Measurements from ENCODE around the gene IER5L.

Gene IER5L

GRCh38 chr9:129163753-129164152 lies 14.3 kb downstream of the IER5L start:
- TF ChIP-seq POLR2AphosphoS5 (IDR thresholded peaks at IDR 0.05; ENCODE audit: low read depth, low read length) = no peak
- no peak for TF ChIP-seq REST (IDR thresholded peaks at IDR 0.05; ENCODE audit: insufficient read depth in 1 of 2, low read depth in 2 of 2, low read length in 2 of 2)
- no peak for TF ChIP-seq TAF1 (IDR thresholded peaks at IDR 0.05; ENCODE audit: borderline replicate concordance, insufficient read depth, low read length)
- TF ChIP-seq SIN3A (IDR thresholded peaks at IDR 0.05; ENCODE audit: borderline replicate concordance, insufficient read depth, low read length) = no peak
- TF ChIP-seq FOXP2 (optimal IDR thresholded peaks at IDR 0.05; ENCODE audit: borderline replicate concordance, extremely low read depth, extremely low read length, insufficient read depth) = no peak

DNA sequence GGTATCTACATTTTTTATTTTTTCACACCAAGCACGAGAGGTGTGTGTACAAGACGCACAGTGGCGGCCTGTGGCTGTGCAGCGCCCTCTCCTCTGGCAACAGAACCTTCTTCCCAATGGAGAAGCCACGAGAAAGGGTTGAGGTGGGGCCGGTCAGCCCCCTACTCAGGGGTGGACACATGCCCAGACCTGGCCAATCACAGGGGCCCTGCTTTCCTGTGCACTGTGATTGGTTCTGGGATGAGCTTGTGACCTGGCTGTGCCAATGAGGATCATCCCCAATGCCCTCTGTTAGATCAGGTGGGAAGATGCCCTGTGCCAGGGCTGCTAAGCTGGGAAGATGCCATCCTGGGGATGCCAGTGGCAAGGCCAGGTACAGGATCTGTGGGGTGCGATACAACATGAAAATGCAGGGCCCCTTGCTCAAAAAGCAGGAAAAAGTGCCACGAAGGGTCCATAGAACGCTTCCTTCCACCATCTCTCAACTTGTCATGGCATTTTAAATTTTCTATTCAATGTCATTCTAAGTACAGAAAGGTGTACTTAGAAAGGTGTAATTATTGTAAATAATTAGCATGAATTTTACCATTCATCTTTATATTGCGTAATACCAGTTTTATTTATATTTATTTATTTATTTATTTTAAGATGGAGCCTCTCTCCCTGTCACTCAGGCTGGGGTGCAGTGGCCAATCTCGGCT lies 15.4 kb downstream of the IER5L start:
- TF ChIP-seq FOXP2 (optimal IDR thresholded peaks at IDR 0.05; ENCODE audit: borderline replicate concordance, extremely low read depth, extremely low read length, insufficient read depth) (no peak), TAF1 (IDR thresholded peaks at IDR 0.05; ENCODE audit: borderline replicate concordance, insufficient read depth, low read length) (no peak), SIN3A (IDR thresholded peaks at IDR 0.05; ENCODE audit: borderline replicate concordance, insufficient read depth, low read length) (no peak), POLR2AphosphoS5 (IDR thresholded peaks at IDR 0.05; ENCODE audit: low read depth, low read length) (no peak), REST (IDR thresholded peaks at IDR 0.05; ENCODE audit: insufficient read depth in 1 of 2, low read depth in 2 of 2, low read length in 2 of 2) (no peak)

GRCh38 chr9:129161534-129161837 lies 16.6 kb downstream of the IER5L start:
- TF ChIP-seq POLR2AphosphoS5 (IDR thresholded peaks at IDR 0.05; ENCODE audit: low read depth, low read length) = no peak
- TF ChIP-seq FOXP2 (optimal IDR thresholded peaks at IDR 0.05; ENCODE audit: borderline replicate concordance, extremely low read depth, extremely low read length, insufficient read depth) = no peak
- TF ChIP-seq TAF1 (IDR thresholded peaks at IDR 0.05; ENCODE audit: borderline replicate concordance, insufficient read depth, low read length) = no peak
- no peak for TF ChIP-seq REST (IDR thresholded peaks at IDR 0.05; ENCODE audit: insufficient read depth in 1 of 2, low read depth in 2 of 2, low read length in 2 of 2)
- TF ChIP-seq SIN3A (IDR thresholded peaks at IDR 0.05; ENCODE audit: borderline replicate concordance, insufficient read depth, low read length) = no peak

GRCh38 chr9:129160712-129161533 lies 17.1 kb downstream of the IER5L start:
- TF ChIP-seq POLR2AphosphoS5 (IDR thresholded peaks at IDR 0.05; ENCODE audit: low read depth, low read length) = no peak
- TF ChIP-seq REST (IDR thresholded peaks at IDR 0.05; ENCODE audit: insufficient read depth in 1 of 2, low read depth in 2 of 2, low read length in 2 of 2) = no peak
- no peak for TF ChIP-seq FOXP2 (optimal IDR thresholded peaks at IDR 0.05; ENCODE audit: borderline replicate concordance, extremely low read depth, extremely low read length, insufficient read depth)
- TF ChIP-seq TAF1 (IDR thresholded peaks at IDR 0.05; ENCODE audit: borderline replicate concordance, insufficient read depth, low read length) = no peak
- TF ChIP-seq SIN3A (IDR thresholded peaks at IDR 0.05; ENCODE audit: borderline replicate concordance, insufficient read depth, low read length) = no peak
